ENCODE results near the gene FARP2. TPM values are rescaled to one million over a fixed set of nuclear protein-coding genes. Genes with fewer than 3 reads are reported as not detected.

Gene FARP2
- total and polyA plus RNA-seq, 2 of the 4 experiments (the other 2 are of a cell fraction): 17.1 to 30.8 TPM

DNA sequence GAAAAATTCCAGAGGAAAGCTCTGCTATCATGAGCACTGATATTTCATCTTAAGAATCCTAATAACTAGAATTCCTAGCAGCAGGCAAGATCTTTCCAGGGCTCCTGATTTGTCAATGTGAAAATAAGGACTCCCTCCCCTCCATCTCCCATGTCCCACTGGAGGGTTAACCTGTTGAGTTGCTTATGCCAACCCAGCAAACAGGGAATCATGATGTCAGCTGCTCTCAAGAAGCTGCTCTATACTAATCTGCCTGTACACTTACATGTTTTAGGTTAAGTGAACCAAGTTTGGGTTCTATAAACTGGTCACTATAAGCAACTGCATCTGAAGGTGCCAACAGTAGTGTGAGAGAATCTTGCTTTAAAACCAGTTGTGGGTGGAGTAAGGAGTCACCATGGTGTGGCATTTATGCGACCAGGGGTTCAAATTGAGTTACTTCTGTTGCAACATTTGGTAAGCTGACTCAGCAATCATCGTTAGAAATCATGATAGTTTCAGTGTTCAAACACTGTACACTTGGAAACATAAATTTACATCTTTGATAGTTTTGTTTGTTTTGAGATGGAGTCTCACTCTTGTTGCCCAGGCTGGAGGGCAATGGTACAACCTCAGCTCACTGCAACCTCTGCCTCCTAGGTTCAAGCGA is 98.9 kb downstream of the FARP2 start:
- CTCF ChIA-PET: no interaction called here
- no peak overlapping the region for H3K23ac ChIP-seq (ENCODE audit: low read depth, low read length)
- no peak overlapping the region for H3K4me3 ChIP-seq (ENCODE audit: insufficient read depth, low read depth, low read length)
- no peak overlapping the region for H2BK5ac ChIP-seq (ENCODE audit: low read depth, low read length, poor library complexity, severe bottlenecking)
- no peak overlapping the region for H2AK9ac ChIP-seq (replicated peaks; ENCODE audit: low read depth, low read length, poor library complexity)
- no peak overlapping the region for H4K5ac ChIP-seq (ENCODE audit: low read depth, low read length)
- no peak overlapping the region for H3K9ac ChIP-seq (ENCODE audit: low read depth, low read length)
- H2BK20ac ChIP-seq (ENCODE audit: low read depth, low read length): no peak overlapping the region
- 0 out of 2 replicates have a peak, but pooled peaks cover 2% of the 10 kb centered on the region for H3K9me1 ChIP-seq (ENCODE audit: insufficient read depth, low read length)
- ATAC-seq (ENCODE audit: low read depth) (no peak), DNase-seq (no peak)
- BruUV-seq (replicated peaks): no TSS peak
- in situ Hi-C loops (cut with MboI; ENCODE audit: low sequenced_read_pairs): no loop called here
- intact Hi-C loops (cut with micrococcal nuclease): loop anchor here (5.0 kb wide), 1 partner anchor 38 kb away; no protein-coding TSS in a partner anchor
- H3K4me2 ChIP-seq (ENCODE audit: low read depth, low read length): no peak overlapping the region
- peaks cover 2% of the 10 kb centered on the region; the same call in 1 of the 2 replicates for H3K36me3 ChIP-seq (ENCODE audit: control insufficient read depth, insufficient read depth, low read length)
- H3K9me3 ChIP-seq (ENCODE audit: control insufficient read depth, insufficient read depth, low read length): no peaks in the 10 kb centered on the region
- POLR2A ChIA-PET (ENCODE audit: unreplicated experiment): no interaction called here
- TF ChIP-seq MAFK (IDR thresholded peaks at IDR 0.05; ENCODE audit: low read depth, low read length) (peak; percentile 90), NFE2L2 (IDR thresholded peaks at IDR 0.05; ENCODE audit: low read depth, low read length) (no peak)
- H4K8ac ChIP-seq (ENCODE audit: low read depth in 2 of 2, low read length in 2 of 2): no peak overlapping the region
- no peaks in the 10 kb centered on the region for H3K79me1 ChIP-seq (ENCODE audit: low read depth in 1 of 2, low read length in 2 of 2)
- H2AK5ac ChIP-seq (ENCODE audit: low read depth, low read length): no peak overlapping the region
- H2BK15ac ChIP-seq (ENCODE audit: low read depth, low read length): no peak overlapping the region
- no CpG with 5 or more reads among the region's 3 CpGs for WGBS, 2 experiments (ENCODE audit: extremely low coverage in 2 of 2, insufficient read length in 1 of 2)
- H2BK120ac ChIP-seq (ENCODE audit: low read depth, low read length): no peak overlapping the region
- no peak overlapping the region for H4K91ac ChIP-seq (ENCODE audit: insufficient read depth, low read depth, low read length)
- no peaks in the 10 kb centered on the region for H3K4me1 ChIP-seq (ENCODE audit: control insufficient read depth, insufficient read depth, low read length)
- H3K14ac ChIP-seq (replicated peaks; ENCODE audit: low read depth, low read length): no peak overlapping the region
- dilution Hi-C loops (cut with HindIII; ENCODE audit: low sequenced_read_pairs, unreplicated experiment): no loop called here
- H4K20me1 ChIP-seq (ENCODE audit: insufficient read depth, low read length): no peaks in the 10 kb centered on the region
- H3K27me3 ChIP-seq (ENCODE audit: control insufficient read depth, insufficient read depth, low read length): no peaks in the 10 kb centered on the region
- H3K27ac ChIP-seq (ENCODE audit: insufficient read depth, low read length): no peak overlapping the region
- no peak overlapping the region for H3K56ac ChIP-seq (ENCODE audit: extremely low read depth, insufficient read depth, low read length)
- no peak overlapping the region for H2AFZ ChIP-seq (replicated peaks; ENCODE audit: low read length, poor library complexity)
- H3K4ac ChIP-seq (ENCODE audit: low read depth, low read length): no peak overlapping the region
- no peak overlapping the region for H3K18ac ChIP-seq (ENCODE audit: low read depth, low read length)

Data from IMR-90 (cell line).